GM20431 (cell line): ENCODE measurements around the gene XAB2.

Experiments used
- in situ Hi-C: fragments of 300-500 bp; cut with MseI, MboI; formaldehyde crosslinking; loops from one replicate; pipeline ENCODE4 v1.15.0; 2020; ENCODE audit warnings: low sequenced_read_pairs; ENCODE audit not compliant: unreplicated experiment

The XAB2 gene

DNA sequence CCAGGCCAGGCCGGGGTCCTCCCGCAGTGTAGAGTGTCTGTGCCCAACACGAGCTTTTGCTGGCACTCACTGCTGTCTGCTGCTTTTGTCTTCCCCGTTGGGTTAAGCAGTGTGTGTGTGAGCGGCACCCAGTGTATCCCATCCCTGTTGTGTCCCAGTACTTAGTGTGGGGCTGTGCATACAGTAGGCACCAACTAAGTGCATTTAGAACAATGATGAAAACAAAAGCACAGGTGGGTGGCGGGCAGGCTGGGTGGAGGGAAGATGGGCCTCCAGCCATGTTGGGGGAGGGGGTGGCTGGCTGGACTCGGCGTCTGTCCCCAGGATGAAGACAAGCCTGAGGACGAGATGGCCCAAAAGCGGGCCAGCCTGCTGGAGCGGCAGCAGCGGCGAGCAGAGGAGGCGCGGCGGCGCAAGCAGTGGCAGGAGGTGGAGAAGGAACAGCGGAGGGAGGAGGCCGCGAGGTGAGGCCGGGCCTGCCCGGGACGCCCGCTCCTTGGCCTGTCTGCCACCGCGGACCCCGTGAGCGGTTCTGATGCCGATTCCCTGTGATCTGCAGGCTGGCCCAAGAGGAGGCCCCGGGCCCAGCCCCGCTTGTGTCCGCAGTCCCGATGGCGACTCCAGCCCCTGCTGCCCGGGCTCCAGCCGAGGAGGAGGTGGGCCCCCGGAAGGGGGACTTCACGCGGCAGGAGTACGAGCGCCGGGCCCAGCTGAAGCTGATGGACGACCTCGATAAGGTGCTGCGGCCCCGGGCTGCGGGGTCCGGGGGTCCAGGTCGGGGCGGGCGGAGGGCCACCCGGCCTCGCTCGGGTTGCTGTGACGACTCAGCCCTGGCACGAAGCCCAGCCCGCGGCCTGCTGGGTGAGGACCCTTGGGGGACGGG lies 14.2 kb downstream of the XAB2 start:
- in situ Hi-C loops: no loop called here

DNA sequence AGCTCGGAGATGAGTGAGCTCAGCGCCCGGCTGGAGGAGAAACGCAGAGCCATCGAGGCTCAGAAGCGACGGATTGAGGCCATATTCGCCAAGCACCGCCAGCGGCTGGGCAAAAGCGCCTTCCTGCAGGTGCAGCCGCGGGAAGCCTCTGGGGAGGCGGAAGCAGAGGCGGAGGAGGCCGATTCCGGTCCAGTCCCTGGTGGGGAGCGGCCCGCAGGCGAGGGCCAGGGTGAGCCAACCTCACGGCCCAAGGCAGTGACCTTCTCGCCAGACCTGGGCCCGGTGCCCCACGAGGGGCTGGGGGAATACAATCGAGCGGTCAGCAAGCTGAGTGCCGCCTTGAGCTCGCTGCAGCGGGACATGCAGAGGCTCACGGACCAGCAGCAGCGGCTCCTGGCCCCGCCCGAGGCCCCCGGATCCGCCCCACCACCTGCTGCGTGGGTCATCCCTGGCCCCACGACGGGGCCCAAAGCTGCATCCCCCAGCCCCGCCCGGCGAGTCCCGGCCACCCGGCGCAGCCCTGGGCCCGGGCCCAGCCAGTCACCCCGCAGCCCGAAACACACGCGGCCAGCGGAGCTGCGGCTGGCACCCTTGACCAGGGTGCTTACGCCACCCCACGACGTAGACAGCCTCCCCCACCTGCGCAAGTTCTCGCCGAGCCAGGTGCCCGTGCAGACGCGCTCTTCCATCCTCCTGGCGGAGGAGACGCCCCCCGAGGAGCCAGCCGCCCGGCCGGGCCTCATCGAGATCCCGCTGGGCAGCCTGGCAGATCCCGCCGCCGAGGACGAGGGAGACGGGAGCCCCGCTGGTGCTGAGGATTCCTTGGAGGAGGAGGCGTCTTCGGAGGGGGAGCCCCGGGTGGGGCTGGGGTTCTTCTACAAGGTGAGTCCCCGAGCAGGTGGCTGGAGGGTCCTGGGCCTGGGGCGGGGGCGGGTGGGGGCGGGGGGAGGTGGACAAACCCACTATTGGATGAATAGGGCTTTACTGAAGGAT lies 16.8 kb downstream of the XAB2 start:
- in situ Hi-C loops: no loop called here

DNA sequence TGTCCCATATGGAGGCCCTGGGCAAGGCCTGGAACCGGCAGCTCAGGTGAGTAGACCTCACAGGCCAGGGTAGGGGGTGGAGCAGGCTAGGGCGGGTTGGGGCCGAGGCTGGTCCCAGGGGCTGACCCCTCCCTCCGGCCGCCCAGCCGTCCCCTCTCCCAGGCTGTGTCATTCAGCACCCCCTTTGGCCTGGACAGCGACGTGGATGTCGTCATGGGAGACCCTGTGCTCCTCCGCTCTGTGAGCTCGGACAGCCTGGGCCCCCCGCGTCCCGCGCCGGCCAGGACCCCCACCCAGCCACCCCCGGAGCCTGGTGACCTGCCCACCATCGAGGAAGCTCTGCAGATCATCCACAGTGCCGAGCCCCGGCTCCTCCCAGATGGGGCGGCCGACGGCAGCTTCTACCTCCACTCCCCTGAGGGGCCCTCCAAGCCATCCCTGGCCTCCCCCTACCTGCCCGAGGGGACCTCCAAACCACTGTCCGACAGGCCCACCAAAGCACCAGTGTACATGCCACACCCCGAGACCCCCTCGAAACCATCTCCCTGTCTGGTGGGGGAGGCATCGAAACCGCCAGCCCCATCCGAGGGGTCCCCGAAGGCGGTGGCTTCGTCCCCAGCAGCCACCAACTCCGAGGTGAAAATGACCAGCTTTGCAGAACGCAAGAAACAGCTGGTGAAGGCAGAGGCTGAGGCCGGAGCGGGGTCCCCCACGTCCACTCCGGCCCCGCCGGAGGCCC lies 17.6 kb downstream of the XAB2 start:
- in situ Hi-C loops: no loop called here

DNA sequence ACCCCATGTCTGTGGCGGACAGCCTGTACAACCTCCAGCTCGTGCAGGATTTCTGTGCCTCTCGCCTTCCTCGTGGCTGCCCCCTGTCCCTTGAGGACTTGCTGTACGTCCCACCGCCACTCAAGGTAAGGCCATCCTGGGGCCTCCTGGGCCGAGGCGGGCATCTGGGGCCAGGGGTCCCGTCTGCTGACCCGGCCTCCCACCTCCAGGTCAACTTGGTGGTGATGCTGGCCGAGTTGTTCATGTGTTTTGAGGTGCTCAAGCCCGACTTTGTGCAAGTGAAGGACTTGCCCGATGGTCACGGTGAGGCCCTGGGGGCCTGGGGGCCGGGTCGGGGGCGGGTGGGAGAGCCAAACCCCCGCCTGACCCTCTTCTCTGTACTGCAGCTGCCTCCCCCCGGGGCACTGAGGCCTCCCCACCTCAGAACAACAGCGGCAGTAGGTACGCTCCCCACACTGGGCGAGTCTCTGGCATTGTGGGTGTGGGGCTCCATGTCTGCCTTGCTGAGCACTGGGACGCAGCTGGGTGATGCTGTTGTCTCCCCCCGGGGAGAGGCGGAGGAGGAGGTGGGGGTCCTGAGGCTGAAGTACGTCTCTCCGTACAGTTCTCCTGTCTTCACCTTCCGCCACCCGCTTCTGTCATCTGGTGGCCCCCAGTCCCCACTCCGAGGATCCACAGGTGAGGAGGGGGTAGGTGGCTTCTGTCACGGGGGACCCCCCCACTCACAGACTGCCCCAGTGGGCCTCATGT lies 18.7 kb downstream of the XAB2 start:
- in situ Hi-C loops: no loop called here

DNA sequence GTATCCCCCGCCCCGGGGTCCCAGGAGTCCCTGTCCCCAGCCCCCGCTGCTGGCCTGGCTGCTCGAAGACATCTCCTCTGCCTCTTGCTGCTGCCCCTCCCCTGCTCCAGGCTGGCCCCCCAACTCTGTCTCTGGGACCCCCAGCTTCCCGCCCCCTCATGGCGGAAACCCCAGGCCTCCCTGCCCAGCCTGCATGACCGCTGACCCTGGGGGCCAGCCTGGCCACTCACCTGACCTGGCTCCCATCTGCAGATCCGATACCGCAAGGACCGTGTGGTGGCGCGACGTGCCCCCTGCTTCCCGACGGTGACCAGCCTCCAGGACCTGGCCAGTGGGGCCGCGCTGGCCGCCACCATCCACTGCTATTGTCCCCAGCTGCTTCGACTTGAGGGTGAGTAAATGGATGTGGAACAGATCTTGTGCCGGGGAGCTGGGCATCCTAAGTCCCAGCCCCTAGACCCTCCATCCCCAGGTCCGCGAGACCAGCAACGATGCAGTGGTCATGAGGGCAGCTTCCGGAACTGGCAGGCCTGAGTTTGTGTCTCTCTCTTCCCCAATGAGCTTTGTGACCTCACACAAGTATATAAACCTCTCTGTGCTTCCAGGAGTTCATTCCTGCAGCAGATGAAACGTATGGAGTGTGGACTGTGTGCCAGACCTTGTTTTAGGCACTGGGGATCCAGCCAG lies 21.3 kb downstream of the XAB2 start:
- in situ Hi-C loops: no loop called here

DNA sequence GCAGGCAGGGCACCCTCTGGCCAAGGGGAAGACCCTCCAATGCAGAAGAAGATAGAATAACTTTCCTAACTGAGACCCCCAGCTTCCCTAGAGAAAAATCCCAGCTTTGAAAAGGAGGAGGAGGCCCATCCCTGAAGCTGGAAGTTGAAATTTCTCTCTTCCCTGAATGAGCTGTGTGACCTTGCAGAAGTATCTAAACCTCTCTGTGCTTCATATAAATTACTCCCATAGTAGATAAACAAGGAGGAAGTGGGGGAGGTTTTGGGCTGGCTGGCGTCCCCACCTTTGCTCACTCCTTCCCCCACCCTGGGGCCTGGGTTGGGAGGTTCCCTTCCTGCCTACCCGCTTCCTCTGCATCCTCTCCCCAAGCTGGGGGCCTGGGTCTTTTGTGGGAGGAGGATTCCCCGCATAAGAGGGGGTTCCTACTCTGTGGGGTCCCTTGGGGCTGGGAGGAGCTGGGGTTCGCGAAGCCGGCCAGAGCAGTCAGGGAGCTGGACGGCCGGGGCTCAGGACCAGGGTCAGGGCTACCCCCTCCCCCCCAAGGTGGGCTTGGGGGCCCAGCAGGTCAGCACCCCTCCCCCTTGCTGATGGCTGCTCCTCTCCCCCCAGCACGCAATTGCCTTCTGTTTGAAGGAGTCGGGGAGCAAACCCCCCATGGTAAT lies 22.0 kb downstream of the XAB2 start:
- in situ Hi-C loops: no loop called here

DNA sequence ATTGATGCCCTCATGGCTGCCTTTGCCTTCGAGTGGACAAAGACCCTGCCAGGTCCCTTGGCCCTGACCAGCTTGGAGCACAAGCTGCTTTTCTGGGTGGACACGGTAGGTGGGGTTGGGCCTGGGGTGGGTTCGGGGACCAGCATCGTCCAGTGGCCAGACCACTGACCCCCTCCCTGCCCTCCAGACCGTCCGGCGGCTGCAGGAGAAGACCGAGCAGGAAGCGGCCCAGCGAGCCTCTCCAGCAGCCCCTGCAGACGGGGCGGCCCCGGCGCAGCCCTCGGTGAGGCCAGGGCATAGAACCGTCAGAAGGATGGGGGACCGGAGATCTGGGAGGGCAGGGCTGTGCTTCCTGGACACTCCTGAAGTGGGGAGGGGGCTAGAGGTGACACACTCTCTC lies 23.1 kb downstream of the XAB2 start:
- in situ Hi-C loops: no loop called here

DNA sequence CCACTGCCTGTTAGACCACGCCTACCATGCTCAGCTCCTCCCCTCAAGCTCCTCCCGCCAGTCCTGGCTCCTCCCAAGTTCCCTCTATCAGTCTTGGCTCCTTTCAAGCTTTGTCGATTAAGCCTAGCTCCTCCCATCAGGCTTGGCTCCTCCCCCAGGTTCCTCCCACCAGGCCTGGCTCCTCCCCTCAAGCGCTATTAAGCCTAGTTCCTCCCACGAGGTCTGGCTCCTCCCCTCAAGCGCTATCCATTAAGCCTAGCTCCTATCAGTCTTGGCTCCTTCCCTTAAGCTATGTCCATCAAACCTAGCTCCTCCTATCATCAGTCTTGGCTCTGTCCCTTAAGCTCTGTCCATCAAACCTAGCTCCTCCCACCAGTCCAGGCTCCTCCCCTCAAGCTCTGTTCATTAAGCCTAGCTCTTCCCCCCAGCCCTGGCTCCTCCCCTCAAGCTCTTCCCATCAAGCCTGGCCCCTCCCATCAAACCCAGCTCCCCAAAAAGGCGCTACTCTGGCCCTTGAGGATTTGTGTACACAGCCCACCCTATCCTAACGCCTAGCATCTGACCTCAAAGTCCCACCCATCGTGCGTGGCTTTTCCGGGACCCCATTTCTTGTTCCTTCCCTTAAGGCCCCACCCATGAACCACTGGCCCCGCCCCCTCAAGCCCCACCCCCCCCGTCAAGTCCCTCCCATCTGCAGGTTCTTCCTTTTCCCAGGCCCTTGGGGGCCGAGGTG lies 23.7 kb downstream of the XAB2 start:
- in situ Hi-C loops: no loop called here

DNA sequence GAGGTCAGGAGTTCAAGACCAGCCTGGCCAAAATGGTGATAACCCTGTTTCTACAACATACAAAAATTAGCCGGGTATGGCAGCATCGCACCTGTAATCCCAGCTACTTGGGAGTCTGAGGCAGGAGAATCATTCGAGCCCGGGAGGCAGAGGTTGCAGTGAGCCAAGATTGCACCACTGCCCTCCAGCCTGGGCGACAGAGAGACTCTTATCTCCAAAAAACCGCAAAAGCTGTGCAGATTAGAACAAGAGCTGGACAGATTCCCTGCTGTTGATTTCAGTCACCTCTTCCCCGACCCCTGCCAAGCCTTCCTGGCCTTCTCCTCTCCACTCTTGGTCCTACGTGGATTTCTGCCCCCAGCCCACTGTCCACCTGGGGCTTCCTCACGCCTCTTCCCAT lies 25.4 kb downstream of the XAB2 start:
- in situ Hi-C loops: no loop called here

DNA sequence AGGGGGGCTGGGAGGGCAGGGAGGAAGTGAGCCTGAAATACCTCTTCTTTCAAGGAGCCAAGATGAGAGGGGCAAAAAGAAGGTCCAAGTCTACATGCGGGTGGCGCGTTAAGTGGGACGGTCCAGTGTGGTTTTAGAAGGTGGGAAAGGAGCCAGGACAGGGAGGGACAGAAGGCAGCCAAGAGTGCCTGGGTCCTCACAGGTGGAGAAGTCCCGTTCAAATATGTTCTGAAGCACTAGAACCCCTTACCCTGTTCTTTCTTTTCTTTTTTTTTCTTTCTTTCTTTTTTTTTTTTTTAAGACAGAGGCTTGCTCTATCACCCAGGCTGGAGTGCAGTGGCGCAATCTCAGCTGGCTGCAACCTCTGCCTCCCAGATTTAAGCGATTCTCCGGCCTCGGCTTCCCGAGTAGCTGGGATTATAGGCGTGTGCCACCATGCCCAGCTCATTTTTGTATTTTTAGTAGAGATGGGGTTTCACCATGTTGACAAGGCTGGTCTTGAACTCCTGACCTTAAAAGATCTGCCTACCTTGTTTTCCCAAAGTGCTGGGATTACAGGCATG lies 26.3 kb downstream of the XAB2 start:
- in situ Hi-C loops: no loop called here

DNA sequence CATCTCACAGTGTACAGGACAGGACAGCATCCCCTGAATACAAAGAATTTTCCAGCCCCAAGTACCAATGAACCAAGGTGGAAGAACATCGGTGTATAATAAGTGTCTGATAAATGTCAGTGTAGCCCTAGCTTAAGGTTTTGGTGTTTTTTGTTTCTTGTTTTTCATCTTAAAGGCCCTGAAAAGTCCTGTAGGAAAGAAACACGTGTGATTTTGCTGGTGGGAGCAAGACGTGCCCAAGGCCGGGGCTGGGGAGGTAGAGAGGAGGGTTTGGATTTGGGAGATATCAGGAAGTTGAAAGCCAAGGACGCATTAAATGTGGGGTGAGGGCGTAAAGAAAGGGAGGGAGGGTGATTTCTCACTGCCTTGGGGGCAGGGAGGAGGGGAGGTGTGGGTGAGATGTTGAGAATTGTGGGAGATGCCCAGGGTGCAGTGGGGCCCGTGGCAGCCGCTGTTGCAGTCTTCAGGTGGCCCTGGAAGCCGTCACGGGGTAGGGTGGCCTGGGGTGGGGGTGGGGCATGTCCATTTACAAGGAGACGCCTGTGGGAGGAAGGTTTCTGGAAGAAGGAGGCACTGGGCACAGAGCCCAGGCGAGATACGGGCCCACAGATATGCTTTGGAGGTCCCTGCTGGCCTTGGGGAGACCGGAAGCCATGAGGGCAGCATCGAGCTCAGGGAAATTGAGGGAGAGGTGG lies 27.0 kb downstream of the XAB2 start:
- in situ Hi-C loops: no loop called here

DNA sequence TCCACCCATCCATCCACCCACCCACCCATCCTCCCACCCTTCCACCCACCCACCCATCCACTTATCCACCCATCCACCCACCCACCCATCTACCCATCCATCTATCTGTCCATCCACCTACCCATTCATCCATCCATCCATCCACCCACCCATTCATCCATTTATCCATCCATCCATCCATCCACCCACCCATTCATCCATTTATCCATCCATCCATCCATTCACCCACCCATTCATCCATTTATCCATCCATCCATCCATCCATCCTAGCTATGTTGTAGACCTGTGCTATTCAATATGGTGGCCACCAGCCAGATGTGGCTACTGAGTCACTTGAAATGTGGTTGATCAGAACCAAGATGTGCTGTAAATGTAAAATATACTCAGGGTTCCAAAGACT lies 28.6 kb downstream of the XAB2 start:
- in situ Hi-C loops: no loop called here

DNA sequence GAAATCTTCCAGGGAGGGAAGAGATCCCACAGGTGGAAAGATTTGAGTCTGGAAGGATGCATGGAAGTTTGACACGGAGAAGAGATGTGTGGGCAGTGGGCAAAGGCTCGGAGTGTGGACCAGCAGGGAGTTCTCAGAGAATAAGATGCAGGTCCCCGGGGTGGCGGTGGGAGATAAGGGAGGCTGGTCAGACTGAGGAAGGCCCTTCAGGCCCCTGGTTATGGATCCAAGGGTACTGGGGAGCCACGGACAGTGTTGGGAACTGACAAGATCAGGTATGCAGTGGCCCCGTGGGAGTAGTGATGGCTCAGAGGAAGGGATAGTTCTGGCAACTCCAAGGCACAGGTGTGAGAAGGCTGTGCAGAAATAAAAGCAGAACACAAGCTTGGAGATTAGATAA lies 31.2 kb downstream of the XAB2 start:
- in situ Hi-C loops: no loop called here

DNA sequence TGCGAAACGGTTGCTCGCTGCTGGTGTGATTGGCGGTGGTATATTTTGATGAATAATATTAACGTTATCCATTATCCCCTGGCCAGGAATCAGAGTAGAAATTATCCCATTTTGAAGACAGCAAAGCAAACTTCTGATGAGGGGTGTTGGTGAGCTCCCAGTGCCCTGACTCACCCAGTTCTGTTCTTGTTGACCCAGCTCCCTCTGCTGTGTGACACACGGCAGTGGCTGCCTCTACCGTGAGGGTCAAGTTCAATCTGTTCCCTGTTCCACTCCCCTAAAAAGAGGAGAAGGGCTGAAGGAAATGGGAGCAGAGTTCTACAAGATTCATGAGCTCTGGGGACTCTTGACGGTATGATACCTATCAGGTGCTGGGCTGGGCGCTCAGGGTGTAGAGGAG lies 31.7 kb downstream of the XAB2 start:
- in situ Hi-C loops: no loop called here

DNA sequence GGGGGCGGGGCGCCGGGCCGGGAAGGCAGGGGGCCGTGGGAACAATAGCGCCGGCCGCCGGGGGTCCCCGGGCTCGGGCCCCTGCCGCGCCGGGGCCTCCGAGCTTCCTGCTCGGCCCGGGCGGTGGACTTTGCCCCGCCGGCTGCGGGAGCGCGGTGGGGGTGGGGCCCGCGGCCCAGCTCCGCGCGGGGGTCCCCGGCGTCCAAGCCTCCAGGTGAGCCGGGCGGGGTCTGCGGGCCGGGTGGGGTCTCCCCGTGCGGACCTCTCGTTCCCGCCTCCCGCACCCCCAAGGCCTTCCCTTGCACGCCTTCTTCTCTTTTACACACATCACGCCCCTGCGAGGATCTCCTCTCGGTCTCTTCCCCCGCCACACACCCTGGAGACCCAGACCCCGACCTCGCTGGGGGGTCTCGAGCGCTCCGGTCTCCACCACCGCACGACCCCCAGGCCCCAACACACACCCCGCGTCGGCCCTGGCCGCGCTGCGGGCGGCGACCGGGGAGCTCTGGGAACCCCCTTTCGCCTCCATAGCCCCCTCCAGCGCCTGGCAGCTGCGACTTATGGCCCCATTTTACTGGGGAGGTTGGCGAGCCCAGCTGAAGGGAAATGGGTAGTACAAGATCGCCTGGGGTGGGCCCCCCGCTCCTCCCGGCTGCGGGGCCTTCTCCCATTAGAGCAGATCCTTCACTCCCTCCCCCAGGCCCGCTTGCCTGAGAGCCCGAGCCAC lies 33.0 kb downstream of the XAB2 start:
- in situ Hi-C loops: no loop called here

DNA sequence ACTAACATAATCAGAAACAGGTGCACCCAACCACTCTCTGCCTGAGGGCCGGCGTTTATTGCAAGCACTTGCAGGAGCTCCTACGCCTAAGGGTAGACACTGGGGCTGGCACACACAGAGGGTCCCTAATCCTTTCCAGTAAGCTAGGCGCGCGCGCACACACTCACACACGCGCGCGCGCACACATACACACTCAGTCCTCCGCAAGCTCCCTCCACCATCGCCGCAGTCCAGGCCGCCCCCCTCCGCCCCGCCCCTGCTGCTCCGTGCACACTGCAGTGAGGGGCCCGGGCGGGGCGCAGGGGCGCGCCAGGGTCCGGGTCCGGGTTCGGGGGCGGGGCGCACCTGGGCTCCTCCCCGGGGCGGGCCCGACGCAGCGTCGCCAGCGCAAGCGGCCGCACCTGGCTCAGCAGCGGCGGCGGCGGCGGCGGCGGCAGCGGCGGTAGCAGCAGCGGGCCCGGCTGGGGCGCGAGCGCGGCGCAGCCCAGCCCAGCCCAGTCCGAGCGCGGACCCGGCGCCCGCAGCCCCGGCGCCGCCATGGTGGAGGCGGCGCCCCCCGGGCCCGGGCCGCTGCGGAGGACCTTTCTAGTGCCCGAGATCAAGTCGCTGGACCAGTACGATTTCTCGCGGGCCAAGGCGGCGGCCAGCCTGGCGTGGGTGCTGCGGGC lies 33.7 kb downstream of the XAB2 start, which contains the start of gene CAMSAP3:
CAMSAP3 (plus strand) TSS at position 398 of the 668 bp plus-strand sequence; CDS start at position 538, 140 bp downstream.
- in situ Hi-C loops: no loop called here
